Measurements from ENCODE around the gene BSCL2. TPM values are rescaled to one million over a fixed set of nuclear protein-coding genes. Genes with fewer than 3 reads are reported as not detected.
A peak's percentile ranks its signal among the peaks of the same experiment; 100 is the strongest.

BSCL2 gene
- total and polyA plus RNA-seq, 2 of the 13 experiments (the other 11 are each of a cell fraction or from before 2014, with no cell fraction given): 19.5 to 21.1 TPM

- TF ChIP-seq HMGXB3 (CRISPR knock-in tag; IDR thresholded peaks at IDR 0.05; ENCODE audit: borderline replicate concordance): no peak
- 0 out of 2 replicates have a peak, but pooled peaks have one; percentile 42 for TF ChIP-seq CEBPB (IDR thresholded peaks at IDR 0.05; ENCODE audit: borderline replicate concordance, low read depth, low read length)
- peak; percentile 1; the same call in 1 of the 2 replicates for TF ChIP-seq ZNF430 (CRISPR knock-in tag; IDR thresholded peaks at IDR 0.05)
- no peak for TF ChIP-seq ZNF780A (CRISPR knock-in tag; IDR thresholded peaks at IDR 0.05)
- no peak for TF ChIP-seq KIAA2018 (CRISPR knock-in tag; IDR thresholded peaks at IDR 0.05; ENCODE audit: borderline replicate concordance)
- TF ChIP-seq FOXA3 (CRISPR knock-in tag; IDR thresholded peaks at IDR 0.05): no peak
- TF ChIP-seq SP1 (IDR thresholded peaks at IDR 0.05): no peak
- peak; percentile 49 for TF ChIP-seq SP1 (CRISPR knock-in tag; IDR thresholded peaks at IDR 0.05)
- TF ChIP-seq NFIB (CRISPR knock-in tag; IDR thresholded peaks at IDR 0.05; ENCODE audit: borderline replicate concordance): no peak
- no peak for TF ChIP-seq ZNF343 (CRISPR knock-in tag; IDR thresholded peaks at IDR 0.05)
- no peak for TF ChIP-seq MATR3 (CRISPR knock-in tag; IDR thresholded peaks at IDR 0.05)
- no peak for TF ChIP-seq ZC3H4 (CRISPR knock-in tag; IDR thresholded peaks at IDR 0.05; ENCODE audit: borderline replicate concordance)
- TF ChIP-seq MEF2D (CRISPR knock-in tag; IDR thresholded peaks at IDR 0.05): no peak
- no peak for TF ChIP-seq REST (IDR thresholded peaks at IDR 0.05; ENCODE audit: borderline replicate concordance in 1 of 2, low read depth in 1 of 2, low read length in 2 of 2)
- TF ChIP-seq ARNTL (CRISPR knock-in tag; IDR thresholded peaks at IDR 0.05): no peak
Measured at GRCh38 chr11:62727872-62728170, 20.6 kb upstream of the BSCL2 start (continued).

All from HepG2 (cell line).